A549 (cell line): ENCODE measurements around the gene SYNPO2.

Source experiments
- BHLHE40 ChIP-seq: IDR thresholded peaks from 2 replicates; pipeline ENCODE4 v1.6.1; 2012; ENCODE audit warnings: low read depth, low read length, inconsistent platforms
- CEBPB ChIP-seq, 2 experiments: fragments of >200 bp in 1 of 2; sonication (Bioruptor Twin) in 1 of 2; formaldehyde crosslinking in 1 of 2; IDR thresholded peaks; 2 replicates each; pipeline ENCODE4 v1.6.1; 2012 to 2016
- CHD2 ChIP-seq: fragments of 150-350 bp; IDR thresholded peaks from 2 replicates; pipeline ENCODE4 v1.6.1; 2014; ENCODE audit warnings: low read length; ENCODE audit not compliant: partially characterized antibody
- CTCF ChIP-seq: fragments of >200 bp; sonication (Bioruptor Twin); formaldehyde crosslinking; IDR thresholded peaks from 3 replicates; pipeline ENCODE4 v1.5.1; 2016
- ELK1 ChIP-seq: fragments of 150-350 bp; IDR thresholded peaks from 2 replicates; pipeline ENCODE4 v1.6.1; 2014; ENCODE audit warnings: low read depth, mild to moderate bottlenecking, low read length
- EP300 ChIP-seq, 2 experiments: fragments of >200 bp; sonication (Bioruptor Twin); formaldehyde crosslinking; IDR thresholded peaks; 2 replicates in 1 of 2; 3 replicates in 1 of 2; pipeline ENCODE4 v1.6.1; 2016 to 2017
- FOSL2 ChIP-seq, 2 experiments: fragments of 450-650 bp in 1 of 2; fragments of >200 bp in 1 of 2; sonication (Bioruptor Twin) in 1 of 2; formaldehyde crosslinking; IDR thresholded peaks; 2 replicates each; pipeline versions ENCODE4 v1.5.0 to v1.6.1; 2016 to 2020; ENCODE audit warnings: mild to moderate bottlenecking in 1 of 2, moderate library complexity in 1 of 2
- HMGXB4 ChIP-seq: fragments of 250-450 bp; sonication (Bioruptor Pico); IDR thresholded peaks from 2 replicates; pipeline ENCODE4 v1.5.0; 2021; ENCODE audit warnings: mild to moderate bottlenecking, moderate library complexity, borderline replicate concordance
- JUN ChIP-seq, 2 experiments: fragments of >200 bp; sonication (Bioruptor Twin); formaldehyde crosslinking; IDR thresholded peaks; 2 replicates in 1 of 2; 3 replicates in 1 of 2; pipeline ENCODE4 v1.6.1; 2016 to 2017
- MAFK ChIP-seq: fragments of 450-650 bp; IDR thresholded peaks from 2 replicates; pipeline ENCODE4 v1.6.1; 2014; ENCODE audit not compliant: partially characterized antibody
- NFE2L2 ChIP-seq: fragments of 150-350 bp; conservative IDR thresholded peaks from 2 replicates; pipeline ENCODE4 v1.6.1; 2014; ENCODE audit warnings: low read length
- POLR2A ChIP-seq: IDR thresholded peaks from 2 replicates; pipeline ENCODE4 v1.6.1; 2012; ENCODE audit warnings: mild to moderate bottlenecking, low read length
- RAD21 ChIP-seq, 2 experiments: fragments of >200 bp in 1 of 2; sonication (Bioruptor Twin) in 1 of 2; formaldehyde crosslinking in 1 of 2; IDR thresholded peaks in 1 of 2; conservative IDR thresholded peaks in 1 of 2; 2 replicates in 1 of 2; 3 replicates in 1 of 2; pipeline ENCODE4 v1.6.1; 2012 to 2018; ENCODE audit warnings: inconsistent platforms in 1 of 2

- TF ChIP-seq JUN (IDR thresholded peaks at IDR 0.05) (peak in 1 of 2 experiments; percentile 9; a peak in 1 of 5 replicates), CTCF (no peak), EP300 (IDR thresholded peaks at IDR 0.05) (no peak), FOSL2 (IDR thresholded peaks at IDR 0.05) (peak; percentile 32; the same call in 1 of the 2 replicates), FOSL2 (CRISPR knock-in tag; IDR thresholded peaks at IDR 0.05) (peak; percentile 91), BHLHE40 (no peak), CHD2 (no peak), POLR2A (no peak), HMGXB4 (CRISPR knock-in tag) (no peak), ELK1 (no peak), MAFK (no peak), NFE2L2 (no peak), RAD21 (conservative IDR thresholded peaks at IDR 0.05 in 1 of 2, IDR thresholded peaks at IDR 0.05 in 1 of 2) (no peak), CEBPB (IDR thresholded peaks at IDR 0.05) (no peak)
Observed at GRCh38 chr4:119025420-119025819, 136.8 kb downstream of the SYNPO2 start.
